Mesenchymal stem cell (in vitro differentiated cells and primary cell): Measurements from ENCODE around the gene ARAP2.

Experiments
- DNase-seq: peaks from one replicate; pipeline ENCODE4 v3.0.0-alpha.2; 2013
- H2AFZ ChIP-seq: one replicate; pipeline ENCODE4 v1.6.1; 2013; ENCODE audit warnings: low read depth, mild to moderate bottlenecking, control low read depth, inconsistent platforms, low read length, moderate library complexity
- H2AK5ac ChIP-seq: 2 replicates; pipeline ENCODE4 v1.6.1; 2013; ENCODE audit warnings: low read length, moderate library complexity, mild to moderate bottlenecking, inconsistent platforms; ENCODE audit not compliant: severe bottlenecking
- H2BK120ac ChIP-seq: one replicate; pipeline ENCODE4 v1.6.1; 2013; ENCODE audit warnings: low read depth, mild to moderate bottlenecking, inconsistent platforms, low read length, moderate library complexity
- H2BK12ac ChIP-seq, 2 experiments: one replicate each; pipeline ENCODE4 v1.6.1; 2013; ENCODE audit warnings: inconsistent platforms in 2 of 2, low read length in 2 of 2, mild to moderate bottlenecking in 2 of 2, moderate library complexity in 2 of 2, control low read depth in 1 of 2
- H2BK15ac ChIP-seq: one replicate; pipeline ENCODE4 v1.6.1; 2013; ENCODE audit warnings: mild to moderate bottlenecking, low read depth, inconsistent platforms; ENCODE audit not compliant: poor library complexity, severe bottlenecking
- H2BK5ac ChIP-seq: 2 replicates; pipeline ENCODE4 v1.6.1; 2013; ENCODE audit warnings: low read depth, mild to moderate bottlenecking, low read length, control low read depth, inconsistent platforms; ENCODE audit not compliant: poor library complexity, severe bottlenecking
- H3K14ac ChIP-seq, 2 experiments: one replicate each; pipeline ENCODE4 v1.6.1; 2013; ENCODE audit warnings: inconsistent platforms in 2 of 2, low read length in 2 of 2, control low read depth in 1 of 2, mild to moderate bottlenecking in 1 of 2, moderate library complexity in 1 of 2
- H3K18ac ChIP-seq, 2 experiments: one replicate each; pipeline ENCODE4 v1.6.1; 2013; ENCODE audit warnings: inconsistent platforms in 2 of 2, low read length in 2 of 2, control low read depth in 1 of 2, low read depth in 1 of 2, mild to moderate bottlenecking in 1 of 2
- H3K23ac ChIP-seq, 2 experiments: one replicate each; pipeline ENCODE4 v1.6.1; 2013; ENCODE audit warnings: inconsistent platforms in 2 of 2, low read length in 2 of 2, mild to moderate bottlenecking in 2 of 2, moderate library complexity in 2 of 2, control low read depth in 1 of 2
- H3K27ac ChIP-seq: 2 replicates; pipeline ENCODE4 v1.5.1; 2013; ENCODE audit warnings: mild to moderate bottlenecking, moderate library complexity, low read length, control low read depth, inconsistent platforms; ENCODE audit not compliant: poor library complexity, severe bottlenecking
- H3K27me3 ChIP-seq, 2 experiments: 2 replicates each; pipeline versions ENCODE4 v1.6.1 to v1.7.0; 2013; ENCODE audit warnings: low read length in 2 of 2, mild to moderate bottlenecking in 2 of 2, moderate library complexity in 2 of 2, control low read depth in 1 of 2, inconsistent platforms in 1 of 2; ENCODE audit not compliant: control insufficient read depth in 1 of 2, insufficient read depth in 1 of 2
- H3K36me3 ChIP-seq, 2 experiments: 2 replicates each; pipeline versions ENCODE4 v1.6.1 to v1.7.0; 2013; ENCODE audit warnings: low read length in 2 of 2, control low read depth in 1 of 2, inconsistent platforms in 1 of 2, low read depth in 1 of 2, mild to moderate bottlenecking in 1 of 2; ENCODE audit not compliant: insufficient read depth in 2 of 2, control insufficient read depth in 1 of 2
- H3K4ac ChIP-seq, 2 experiments: one replicate each; pipeline ENCODE4 v1.6.1; 2013; ENCODE audit warnings: inconsistent platforms in 2 of 2, low read length in 2 of 2, mild to moderate bottlenecking in 2 of 2, moderate library complexity in 2 of 2, control low read depth in 1 of 2, low read depth in 1 of 2
- H3K4me1 ChIP-seq: 2 replicates; pipeline ENCODE4 v1.6.1; 2013; ENCODE audit warnings: low read depth, low read length, control low read depth; ENCODE audit not compliant: control insufficient read depth, insufficient read depth
- H3K4me2 ChIP-seq: 2 replicates; pipeline ENCODE4 v1.6.1; 2013; ENCODE audit warnings: low read length, mild to moderate bottlenecking, inconsistent platforms; ENCODE audit not compliant: poor library complexity, severe bottlenecking
- H3K4me3 ChIP-seq, 2 experiments: 2 replicates each; pipeline versions ENCODE4 v1.5.1 to v1.7.0; 2013; ENCODE audit warnings: low read length in 2 of 2, mild to moderate bottlenecking in 2 of 2, control low read depth in 1 of 2, low read depth in 1 of 2; ENCODE audit not compliant: insufficient read depth in 1 of 2
- H3K79me1 ChIP-seq: replicated peaks from 2 replicates; pipeline ENCODE4 v1.6.1; 2013; ENCODE audit warnings: mild to moderate bottlenecking, control low read depth, low read length, inconsistent platforms; ENCODE audit not compliant: poor library complexity, severe bottlenecking
- H3K9ac ChIP-seq: 2 replicates; pipeline ENCODE4 v1.7.0; 2013; ENCODE audit warnings: mild to moderate bottlenecking, low read length, moderate library complexity
- H3K9me3 ChIP-seq: 2 replicates; pipeline ENCODE4 v1.7.0; 2013; ENCODE audit warnings: mild to moderate bottlenecking, low read length; ENCODE audit not compliant: control insufficient read depth
- H4K8ac ChIP-seq: one replicate; pipeline ENCODE4 v1.6.1; 2013; ENCODE audit warnings: inconsistent platforms, mild to moderate bottlenecking, low read length, moderate library complexity
- H4K91ac ChIP-seq: one replicate; pipeline ENCODE4 v1.6.1; 2013; ENCODE audit warnings: mild to moderate bottlenecking, low read length, inconsistent platforms
- WGBS: methylation state at CpG from one replicate; pipeline ENCODE4 v1.1.7; 2013; ENCODE audit warnings: mixed read lengths; 5-methylcytosine and 5-hydroxymethylcytosine counted together

ARAP2 gene

DNA sequence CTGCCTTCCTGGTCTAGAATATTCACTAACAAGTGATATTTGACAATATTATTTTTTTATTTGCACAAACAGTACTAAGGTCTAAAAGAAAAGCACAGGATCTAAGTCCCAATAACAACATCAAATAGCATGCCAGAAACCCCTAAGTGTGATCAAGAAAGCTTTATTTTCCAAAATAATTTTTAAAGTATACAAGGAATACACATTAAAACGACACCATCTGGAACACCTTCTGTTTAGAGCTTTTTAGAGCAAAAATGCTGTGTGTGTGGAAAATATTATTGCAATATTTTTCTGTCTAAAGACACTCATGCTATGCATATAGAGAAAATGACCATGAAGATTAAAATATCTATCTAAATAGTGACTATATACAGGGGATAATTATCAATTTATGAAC lies 103.1 kb downstream of the ARAP2 start:
- Histone ChIP-seq H2AFZ (no peak overlapping the region), H4K91ac (no peak overlapping the region), H3K4ac (no peak overlapping the region), H3K4me2 (no peak overlapping the region), H3K36me3 (no peaks in the 10 kb centered on the region), H3K9me3 (no peaks in the 10 kb centered on the region), H3K4me3 (no peak overlapping the region), H2BK15ac (no peak overlapping the region), H2BK12ac (no peak overlapping the region), H2BK120ac (no peak overlapping the region), H3K9ac (no peak overlapping the region), H3K27ac (no peak overlapping the region), H2AK5ac (no peak overlapping the region), H4K8ac (no peak overlapping the region), H3K79me1 (peaks cover 3% of the 10 kb centered on the region), H3K4me1 (no peaks in the 10 kb centered on the region), H3K23ac (no peak overlapping the region), H3K14ac (no peak overlapping the region), H2BK5ac (no peak overlapping the region), H3K27me3 (no peaks in the 10 kb centered on the region), H3K18ac (no peak overlapping the region)
- WGBS: no CpG with 5 or more reads among the region's 1 CpG
- no peak for DNase-seq

DNA sequence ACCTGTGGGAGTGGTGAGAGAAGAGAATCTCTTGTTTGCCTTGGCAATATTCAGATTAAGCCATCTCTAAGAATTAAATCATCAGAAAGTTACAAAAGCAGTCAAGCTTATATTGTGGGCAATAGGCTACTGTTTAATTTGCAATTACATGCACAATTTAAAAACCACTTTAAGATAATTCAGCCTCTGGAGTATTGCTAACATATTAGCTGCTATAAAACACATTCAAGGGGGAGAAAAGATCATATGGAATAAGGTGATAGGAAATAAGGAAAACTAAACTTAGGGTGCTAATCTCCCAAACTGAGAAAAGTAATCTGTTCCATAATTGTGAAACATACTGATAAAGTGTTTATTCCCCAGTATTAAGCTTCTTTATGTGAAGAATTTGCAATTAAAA lies 103.9 kb downstream of the ARAP2 start:
- Histone ChIP-seq H3K18ac (no peak overlapping the region), H4K91ac (no peak overlapping the region), H2AK5ac (no peak overlapping the region), H2BK5ac (no peak overlapping the region), H2AFZ (no peak overlapping the region), H3K23ac (no peak overlapping the region), H3K36me3 (no peaks in the 10 kb centered on the region), H3K9ac (no peak overlapping the region), H3K27me3 (no peaks in the 10 kb centered on the region), H3K4me2 (no peak overlapping the region), H3K4me1 (no peaks in the 10 kb centered on the region), H2BK12ac (no peak overlapping the region), H3K9me3 (no peaks in the 10 kb centered on the region), H2BK120ac (no peak overlapping the region), H2BK15ac (no peak overlapping the region), H4K8ac (no peak overlapping the region), H3K4me3 (no peak overlapping the region), H3K27ac (no peak overlapping the region), H3K14ac (no peak overlapping the region), H3K79me1 (peaks cover 3% of the 10 kb centered on the region), H3K4ac (no peak overlapping the region)
- no peak for DNase-seq

DNA sequence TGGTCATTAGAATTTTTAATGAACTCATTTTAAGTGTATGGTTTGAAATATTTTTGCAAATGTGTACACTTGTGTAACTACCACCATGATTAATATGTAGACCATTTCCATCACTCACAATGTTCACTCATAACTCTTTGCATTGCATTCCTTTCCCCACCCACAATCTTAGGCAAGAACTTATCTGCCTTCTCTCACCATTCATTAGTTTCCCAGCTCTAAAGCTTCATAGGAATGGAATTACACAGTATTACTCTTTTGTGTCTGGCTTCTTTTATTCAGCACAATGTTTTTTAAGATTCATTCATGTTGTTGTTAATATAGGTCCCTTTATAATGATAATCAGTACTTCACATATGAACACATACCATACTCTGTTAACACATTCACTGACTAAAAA lies 106.1 kb downstream of the ARAP2 start:
- H3K4me3 ChIP-seq: no peak overlapping the region
- peaks cover 5% of the 10 kb centered on the region for H3K79me1 ChIP-seq
- no peak overlapping the region for H2BK15ac ChIP-seq
- H2BK5ac ChIP-seq: no peak overlapping the region
- H3K27me3 ChIP-seq: no peaks in the 10 kb centered on the region
- H4K91ac ChIP-seq: no peak overlapping the region
- no peak overlapping the region for H2BK12ac ChIP-seq
- peak; percentile 24 for DNase-seq
- H3K36me3 ChIP-seq: no peaks in the 10 kb centered on the region
- H3K14ac ChIP-seq: no peak overlapping the region
- no peaks in the 10 kb centered on the region for H3K4me1 ChIP-seq
- H2AFZ ChIP-seq: no peak overlapping the region
- H3K9me3 ChIP-seq: no peaks in the 10 kb centered on the region
- no peak overlapping the region for H3K9ac ChIP-seq
- no peak overlapping the region for H3K23ac ChIP-seq
- no peak overlapping the region for H3K4ac ChIP-seq
- H3K27ac ChIP-seq: no peak overlapping the region
- H4K8ac ChIP-seq: no peak overlapping the region
- no peak overlapping the region for H2BK120ac ChIP-seq
- no peak overlapping the region for H3K18ac ChIP-seq
- no peak overlapping the region for H3K4me2 ChIP-seq
- H2AK5ac ChIP-seq: no peak overlapping the region

DNA sequence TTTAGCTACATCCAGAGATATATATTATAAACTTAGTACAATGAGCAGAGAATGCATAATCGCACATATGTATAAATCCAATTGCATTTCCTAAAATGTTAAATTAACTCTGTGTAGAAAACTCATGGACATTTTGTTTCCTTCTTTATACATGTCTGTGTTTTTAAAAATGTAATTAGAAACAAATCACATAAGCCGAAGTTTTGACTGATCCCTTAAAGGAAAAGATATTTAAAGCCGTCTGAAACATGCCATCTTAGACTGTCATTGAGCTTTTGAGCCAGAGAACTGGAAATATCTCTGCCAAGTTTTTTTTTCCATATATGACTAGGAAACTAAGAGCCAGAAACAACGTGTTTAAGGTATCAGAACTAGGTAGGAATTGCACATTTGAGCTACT lies 107.0 kb downstream of the ARAP2 start:
- Histone ChIP-seq H3K27ac (no peak overlapping the region), H3K27me3 (no peaks in the 10 kb centered on the region), H3K4me3 (no peak overlapping the region), H3K4me2 (no peak overlapping the region), H4K8ac (no peak overlapping the region), H3K9ac (no peak overlapping the region), H3K23ac (no peak overlapping the region), H2AFZ (no peak overlapping the region), H3K36me3 (no peaks in the 10 kb centered on the region), H4K91ac (no peak overlapping the region), H3K14ac (no peak overlapping the region), H3K4ac (no peak overlapping the region), H2AK5ac (no peak overlapping the region), H3K4me1 (no peaks in the 10 kb centered on the region), H3K9me3 (no peaks in the 10 kb centered on the region), H2BK12ac (no peak overlapping the region), H2BK15ac (no peak overlapping the region), H2BK5ac (no peak overlapping the region), H3K79me1 (peaks cover 3% of the 10 kb centered on the region), H2BK120ac (no peak overlapping the region), H3K18ac (no peak overlapping the region)
- 93% methylated on average over 3 of the region's 4 CpGs for WGBS
- DNase-seq: no peak
